Ovary (tissue), 9 donors: ENCODE results near the gene ZBTB8A. TPM values are rescaled to one million over a fixed set of nuclear protein-coding genes. Genes with fewer than 3 reads are reported as not detected.

Source experiments
- DNase-seq, 5 donors: peaks; one replicate each; pipeline ENCODE4 v3.0.0-alpha.2; 2019 to 2020
- H3K27ac ChIP-seq, 2 donors: fragments of 200-600 bp; one replicate each; pipeline versions ENCODE4 v1.5.1 to v1.8.0; 2019 to 2022
- H3K27me3 ChIP-seq: fragments of 200-600 bp; one replicate; pipeline ENCODE4 v1.8.0; 2022
- H3K36me3 ChIP-seq: fragments of 200-600 bp; sonication (generic); one replicate; pipeline ENCODE4 v1.5.1; 2019
- H3K4me1 ChIP-seq: one replicate; pipeline ENCODE4 v1.8.1; 2013; ENCODE audit warnings: mild to moderate bottlenecking, moderate library complexity; ENCODE audit not compliant: insufficient read depth
- H3K4me3 ChIP-seq: fragments of 200-600 bp; sonication (generic); one replicate; pipeline ENCODE4 v1.5.1; 2017
- H3K9me3 ChIP-seq, 2 donors: fragments of 200-600 bp in 1 of 2; sonication (generic) in 1 of 2; one replicate each; pipeline versions ENCODE4 v1.5.1 to v1.8.1; 2013 to 2019; ENCODE audit warnings: mild to moderate bottlenecking in 1 of 2, moderate library complexity in 1 of 2
- EP300 ChIP-seq: sonication (generic); formaldehyde crosslinking; IDR thresholded peaks from one replicate; pipeline ENCODE4 v1.6.1; 2017; ENCODE audit warnings: antibody characterized with exemption
- POLR2A ChIP-seq: fragments of 450-650 bp; IDR thresholded peaks from one replicate; pipeline ENCODE4 v1.6.1; 2017; ENCODE audit warnings: antibody characterized with exemption, mild to moderate bottlenecking, moderate library complexity
- WGBS, 3 donors: extraction: QIAGEN DNeasy Blood & Tissue Kit in 1 of 3; methylation state at CpG; one replicate each; pipeline versions ENCODE4 v1.1.5 to v1.1.7; 2013 to 2017; 5-methylcytosine and 5-hydroxymethylcytosine counted together
- intact Hi-C, 4 donors: fragments of 100-400 bp; cut with DNase I; formaldehyde crosslinking; loops; one replicate each; pipeline versions ENCODE4 v1.11.0 to v1.15.1; 2022 to 2023
- polyA plus RNA-seq, 2 donors: library from polyadenylated mRNA; stranded (reverse); fragments of 200-250 nt in 1 of 2; fragments of 350-450 nt in 1 of 2; fragmentation: Illumina TruSeq in 1 of 2; extraction: RNeasy Lipid Tissue Mini Kit (QIAGEN cat#74804) in 1 of 2; gene quantifications; one replicate each; pipeline ENCODE4 v1.2.3, GENCODE V29; 2013 to 2014
- total RNA-seq, 7 donors: library from RNA; depleted of rRNA in 2 of 7; stranded (reverse); fragments of >200 nt in 2 of 7; fragmentation: NEBNext Ultra II Directional in 3 of 7; extraction: Animal tissue kit (Norgen Biotek cat#: 25700) in 3 of 7; gene quantifications; one replicate each; pipeline versions ENCODE4 v1.1.0 to v1.2.4, GENCODE V29; 2016 to 2023
- TF ChIP-seq, protein P1 (sequence below), 3 donors: fragments of 450-650 bp in 2 of 3; fragments of 200-600 bp in 1 of 3; IDR thresholded peaks; one replicate each; pipeline versions ENCODE4 v1.5.1 to v1.8.0; 2016 to 2022; ENCODE audit warnings: antibody characterized with exemption in 3 of 3, mild to moderate bottlenecking in 1 of 3
- donor health status: DM: no; HTN: no; CAD: no; lungs with moderate emphysema.
- donor health status: DM: no; HTN: no; CAD: no.
- donor health status: Bipolar disorder and iron deficiency.
- donor health status: DM: yes; HTN: yes; CAD: no.
- donor health status: DM: no; HTN: no; CAD: no.
- donor health status: DM: yes; HTN: yes; CAD: no.

Gene ZBTB8A
- total and polyA plus RNA-seq, 9 donors: 4.5 to 13.9 (median 10.3) TPM

DNA sequence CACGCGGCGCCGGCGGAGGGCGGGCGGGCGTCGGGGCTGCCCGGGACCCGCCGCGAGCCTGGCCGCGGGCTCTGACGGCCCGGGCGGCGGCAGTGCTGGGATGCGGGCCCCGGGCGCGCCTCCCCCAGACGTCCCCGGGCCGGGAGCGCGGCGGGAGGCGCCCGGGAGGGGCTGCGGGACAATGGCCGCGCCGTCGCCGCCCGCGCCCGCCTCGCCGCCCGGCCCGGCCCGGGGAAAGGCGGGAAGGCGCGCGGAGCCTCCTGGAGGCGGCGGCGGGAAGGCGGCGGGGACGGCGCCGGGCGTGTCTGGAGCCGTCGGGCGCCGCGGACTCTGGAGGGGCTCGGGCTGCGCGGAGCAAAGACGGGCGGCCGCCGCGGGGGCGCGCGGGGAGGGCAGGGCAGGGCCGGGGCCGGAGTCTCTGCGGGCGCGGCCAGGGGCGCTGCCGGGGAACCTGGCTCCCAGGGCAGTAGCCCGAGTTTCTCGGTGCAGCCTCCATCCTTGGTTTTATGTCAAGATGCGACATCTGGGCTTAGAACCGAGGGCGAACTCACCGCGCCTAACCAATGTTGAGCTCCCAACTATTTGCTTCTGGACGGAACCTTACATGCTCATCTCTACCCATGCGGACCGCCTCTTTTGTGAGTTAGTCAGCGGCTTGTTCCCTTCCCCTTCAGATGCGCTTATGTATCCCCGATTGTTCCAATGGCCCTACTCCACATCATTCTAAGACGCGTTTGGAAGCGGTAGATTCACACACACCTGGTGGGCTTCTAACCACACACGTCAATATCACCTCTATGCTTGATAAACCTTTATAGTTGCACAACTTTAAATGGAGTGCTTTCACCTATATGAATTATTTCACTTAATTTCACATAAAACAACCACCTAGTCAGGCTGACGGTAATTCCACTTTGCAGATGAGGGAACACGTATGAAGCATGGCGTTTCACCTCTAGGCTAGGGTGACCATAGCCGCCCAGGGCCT is 651 bp downstream of the ZBTB8A start:
- no peaks in the 10 kb centered on the region for H3K27me3 ChIP-seq
- no peaks in the 10 kb centered on the region for H3K9me3 ChIP-seq
- no peaks in the 10 kb centered on the region for H3K36me3 ChIP-seq
- H3K27ac ChIP-seq: peak overlapping the region in 1 of 2 donors; percentile 63
- 3 to 9% (median 6%) methylated on average over 39 to 100 of the region's 102 CpGs for WGBS, 3 donors
- intact Hi-C loops: no loop called here
- TF ChIP-seq EP300: no peak
- TF ChIP-seq, protein P1, sequence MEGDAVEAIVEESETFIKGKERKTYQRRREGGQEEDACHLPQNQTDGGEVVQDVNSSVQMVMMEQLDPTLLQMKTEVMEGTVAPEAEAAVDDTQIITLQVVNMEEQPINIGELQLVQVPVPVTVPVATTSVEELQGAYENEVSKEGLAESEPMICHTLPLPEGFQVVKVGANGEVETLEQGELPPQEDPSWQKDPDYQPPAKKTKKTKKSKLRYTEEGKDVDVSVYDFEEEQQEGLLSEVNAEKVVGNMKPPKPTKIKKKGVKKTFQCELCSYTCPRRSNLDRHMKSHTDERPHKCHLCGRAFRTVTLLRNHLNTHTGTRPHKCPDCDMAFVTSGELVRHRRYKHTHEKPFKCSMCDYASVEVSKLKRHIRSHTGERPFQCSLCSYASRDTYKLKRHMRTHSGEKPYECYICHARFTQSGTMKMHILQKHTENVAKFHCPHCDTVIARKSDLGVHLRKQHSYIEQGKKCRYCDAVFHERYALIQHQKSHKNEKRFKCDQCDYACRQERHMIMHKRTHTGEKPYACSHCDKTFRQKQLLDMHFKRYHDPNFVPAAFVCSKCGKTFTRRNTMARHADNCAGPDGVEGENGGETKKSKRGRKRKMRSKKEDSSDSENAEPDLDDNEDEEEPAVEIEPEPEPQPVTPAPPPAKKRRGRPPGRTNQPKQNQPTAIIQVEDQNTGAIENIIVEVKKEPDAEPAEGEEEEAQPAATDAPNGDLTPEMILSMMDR (IDR thresholded peaks at IDR 0.05): no peak
- TF ChIP-seq POLR2A: no peak
- peak overlapping the region; percentile 47 for H3K4me3 ChIP-seq
- peaks cover 4% of the 10 kb centered on the region for H3K4me1 ChIP-seq
- peak; percentile 13 to 62 (median 35) for DNase-seq

- Histone ChIP-seq H3K27ac (no peak overlapping the region), H3K4me1 (peaks cover 4% of the 10 kb centered on the region), H3K9me3 (no peaks in the 10 kb centered on the region), H3K36me3 (no peaks in the 10 kb centered on the region), H3K27me3 (no peaks in the 10 kb centered on the region), H3K4me3 (peak overlapping the region; percentile 47)
- no peak for DNase-seq
- no peak for TF ChIP-seq POLR2A
- TF ChIP-seq EP300: no peak
- TF ChIP-seq, protein P1 (IDR thresholded peaks at IDR 0.05): no peak
- 72 to 77% (median 73%) methylated on average over 3 of the region's 3 CpGs for WGBS, 3 donors
- intact Hi-C loops: no loop called here
These were observed 1.4 kb downstream of the ZBTB8A start for GRCh38 chr1:32540605-32541004.

DNA sequence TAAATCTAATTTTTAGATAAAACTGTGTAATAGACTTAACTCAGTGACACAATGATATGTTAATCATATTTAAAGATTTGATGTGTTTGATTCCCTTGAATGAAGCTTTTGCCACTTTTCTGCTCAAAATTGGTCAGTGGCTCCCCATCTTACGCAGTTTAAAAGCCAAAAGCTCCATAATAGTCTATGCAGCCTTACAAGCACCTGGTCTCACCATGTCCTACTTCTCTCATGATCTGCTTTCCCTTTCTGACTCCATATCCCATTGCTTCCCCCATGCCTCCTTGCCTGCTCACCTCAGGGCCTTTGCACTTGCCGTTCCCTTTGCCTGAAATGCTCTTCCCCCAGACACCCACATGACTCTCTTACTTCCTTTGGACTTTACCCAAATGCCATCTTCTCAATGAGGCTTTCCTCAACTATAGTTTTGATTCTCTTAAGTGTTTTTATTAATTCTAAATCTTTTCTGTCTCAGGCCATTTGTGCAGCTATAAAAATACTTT is 1.9 kb downstream of the ZBTB8A start:
- no peaks in the 10 kb centered on the region for H3K9me3 ChIP-seq
- intact Hi-C loops: no loop called here
- DNase-seq: no peak
- WGBS, 3 donors: 91 to 100% (median 92%) methylated on average over 2 of the region's 2 CpGs
- no peak overlapping the region for H3K27ac ChIP-seq
- TF ChIP-seq, protein P1 (IDR thresholded peaks at IDR 0.05): no peak
- TF ChIP-seq EP300: no peak
- TF ChIP-seq POLR2A: no peak
- H3K4me1 ChIP-seq: peaks cover 4% of the 10 kb centered on the region
- H3K4me3 ChIP-seq: no peak overlapping the region
- H3K27me3 ChIP-seq: no peaks in the 10 kb centered on the region
- H3K36me3 ChIP-seq: no peaks in the 10 kb centered on the region

DNA sequence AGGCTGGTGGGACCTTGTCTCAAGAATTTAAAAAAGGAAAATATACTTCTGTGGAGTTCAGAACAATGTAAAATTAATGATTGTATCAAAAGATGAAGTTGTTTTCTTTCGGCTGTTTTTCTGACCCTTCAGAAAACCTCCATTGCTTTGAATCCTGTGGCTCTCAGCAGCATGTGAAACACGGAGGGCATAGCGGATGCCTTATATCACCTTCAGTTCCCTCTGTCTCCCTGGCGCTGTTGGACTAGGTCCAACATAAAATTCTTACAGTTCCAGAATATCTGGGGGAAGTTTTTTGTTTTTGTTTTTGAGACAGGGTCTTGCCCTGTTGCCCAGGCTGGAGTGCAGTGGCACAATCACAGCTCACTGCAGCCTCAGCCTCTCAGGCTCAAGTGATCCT is 7.4 kb downstream of the ZBTB8A start:
- Histone ChIP-seq H3K27me3 (no peaks in the 10 kb centered on the region), H3K9me3 (no peaks in the 10 kb centered on the region), H3K27ac (no peak overlapping the region), H3K4me1 (peaks cover 2% of the 10 kb centered on the region), H3K36me3 (no peaks in the 10 kb centered on the region), H3K4me3 (no peak overlapping the region)
- DNase-seq: no peak
- TF ChIP-seq, protein P1 (IDR thresholded peaks at IDR 0.05): no peak
- TF ChIP-seq POLR2A (no peak), EP300 (no peak)
- intact Hi-C loops: no loop called here
- WGBS, 3 donors: 68 to 75% (median 71%) methylated on average over 4 of the region's 4 CpGs
